Keratinocyte (primary cell): ENCODE data around the gene NRF1. TPM values are rescaled to one million over a fixed set of nuclear protein-coding genes. Genes with fewer than 3 reads are reported as not detected.

ENCODE experiments used
- DNase-seq: peaks from one replicate; pipeline ENCODE4 v3.0.0-alpha.2; 2011; ENCODE audit warnings: low read depth, missing footprints, low spot score
- FAIRE-seq: peaks from 2 replicates; lab custom pipeline; 2011; peaks lifted over from hg19 to GRCh38; lab: Jason Lieb, UNC
- H2AFZ ChIP-seq: 2 replicates; pipeline ENCODE4 v1.6.0; 2012; ENCODE audit warnings: low read length, control low read depth, inconsistent platforms; ENCODE audit not compliant: control insufficient read depth
- H3K27ac ChIP-seq: 2 replicates; pipeline ENCODE4 v1.5.1; 2011; ENCODE audit warnings: low read length; ENCODE audit not compliant: control insufficient read depth, insufficient read depth
- H3K27me3 ChIP-seq: 3 replicates; pipeline ENCODE4 v1.6.0; 2011; ENCODE audit warnings: low read length; ENCODE audit not compliant: control insufficient read depth, insufficient read depth; ENCODE audit errors: extremely low read depth
- H3K36me3 ChIP-seq, 2 experiments: 2 replicates in 1 of 2; 3 replicates in 1 of 2; pipeline ENCODE4 v1.5.1; 2011; ENCODE audit warnings: low read length in 2 of 2, mild to moderate bottlenecking in 1 of 2; ENCODE audit not compliant: control insufficient read depth in 2 of 2, insufficient read depth in 2 of 2; ENCODE audit errors: extremely low read depth in 1 of 2
- H3K4me1 ChIP-seq: 3 replicates; pipeline ENCODE4 v1.5.1; 2011; ENCODE audit warnings: low read length; ENCODE audit not compliant: control insufficient read depth, insufficient read depth; ENCODE audit errors: extremely low read depth
- H3K4me2 ChIP-seq: 3 replicates; pipeline ENCODE4 v1.6.0; 2011; ENCODE audit warnings: low read depth, low read length; ENCODE audit not compliant: control insufficient read depth, insufficient read depth; ENCODE audit errors: extremely low read depth
- H3K4me3 ChIP-seq, 3 experiments: fragments of 200-600 bp in 1 of 3; sonication (generic) in 1 of 3; 2 replicates in 2 of 3; 3 replicates in 1 of 3; pipeline ENCODE4 v1.5.1; 2011 to 2016; ENCODE audit warnings: low read length in 3 of 3, mild to moderate bottlenecking in 3 of 3, control low read depth in 2 of 3, inconsistent platforms in 1 of 3, low read depth in 1 of 3, mixed read lengths in 1 of 3, mixed run types in 1 of 3, moderate library complexity in 1 of 3; ENCODE audit not compliant: control insufficient read depth in 2 of 3, insufficient read depth in 2 of 3; ENCODE audit errors: extremely low read depth in 1 of 3
- H3K79me2 ChIP-seq: 2 replicates; pipeline ENCODE4 v1.6.0; 2012; ENCODE audit warnings: low read length; ENCODE audit not compliant: control insufficient read depth, insufficient read depth
- H3K9ac ChIP-seq: 3 replicates; pipeline ENCODE4 v1.6.0; 2011; ENCODE audit warnings: low read length; ENCODE audit not compliant: control insufficient read depth, insufficient read depth; ENCODE audit errors: extremely low read depth
- H3K9me1 ChIP-seq: 3 replicates; pipeline ENCODE4 v1.6.0; 2011; ENCODE audit warnings: low read length; ENCODE audit not compliant: control insufficient read depth, insufficient read depth; ENCODE audit errors: extremely low read depth
- H3K9me3 ChIP-seq: 2 replicates; pipeline ENCODE4 v1.5.1; 2012; ENCODE audit warnings: low read depth, low read length; ENCODE audit not compliant: control insufficient read depth
- H4K20me1 ChIP-seq: 3 replicates; pipeline ENCODE4 v1.6.0; 2011; ENCODE audit warnings: low read length; ENCODE audit not compliant: control insufficient read depth, insufficient read depth; ENCODE audit errors: extremely low read depth
- CTCF ChIP-seq, 3 experiments: IDR thresholded peaks in 1 of 3; conservative IDR thresholded peaks in 1 of 3; optimal IDR thresholded peaks in 1 of 3; 2 replicates in 2 of 3; 3 replicates in 1 of 3; pipeline versions ENCODE3 to v1.5.1; 2011; ENCODE audit warnings: low read length in 3 of 3, mild to moderate bottlenecking in 3 of 3, moderate library complexity in 2 of 3, control low read depth in 1 of 3, inconsistent platforms in 1 of 3; ENCODE audit not compliant: insufficient read depth in 2 of 3; ENCODE audit errors: extremely low read depth in 1 of 3
- EZH2 ChIP-seq: IDR thresholded peaks from one replicate; pipeline ENCODE4 v1.6.1; 2012; ENCODE audit warnings: inconsistent platforms, mild to moderate bottlenecking, low read length, moderate library complexity
- dilution Hi-C: fragments of 300-500 bp; cut with MboI; formaldehyde crosslinking; loops from one replicate; pipeline ENCODE4 v1.7.0; 2020; ENCODE audit warnings: low sequenced_read_pairs; ENCODE audit not compliant: extremely low pct_ligation_motif_present
- polyA plus RNA-seq, 5 experiments: library from polyadenylated mRNA; depleted of rRNA in 3 of 5; stranded (reverse) in 3 of 5; stranded (forward) in 1 of 5; unstranded in 1 of 5; fragments of >200 nt; gene quantifications; 1 replicate in 1 of 5; 2 replicates in 3 of 5; 3 replicates in 1 of 5; pipeline versions ENCODE4 v1.2.1 to v1.2.3, GENCODE V29; 2011 to 2012; ENCODE audit warnings: missing spikeins in 2 of 5, low read depth in 1 of 5, low replicate concordance in 1 of 5

Gene NRF1
- polyA plus RNA-seq, 1 donor (not counting 4 experiments of a cell fraction or from before 2014, with no cell fraction given), result 12.6 TPM

- Histone ChIP-seq H3K4me3 (no peak overlapping the region), H3K9me1 (no peaks in the 10 kb centered on the region), H3K9ac (no peak overlapping the region), H3K4me2 (no peak overlapping the region), H3K4me1 (peaks cover 9% of the 10 kb centered on the region), H3K9me3 (no peaks in the 10 kb centered on the region), H3K79me2 (no peaks in the 10 kb centered on the region), H3K27ac (no peak overlapping the region), H3K36me3 (no peaks in the 10 kb centered on the region), H3K27me3 (no peaks in the 10 kb centered on the region), H2AFZ (no peak overlapping the region), H4K20me1 (no peaks in the 10 kb centered on the region)
- dilution Hi-C loops, result no loop called here
- no peak for DNase-seq
- no peak for TF ChIP-seq CTCF (optimal IDR thresholded peaks at IDR 0.05 in 1 of 3, IDR thresholded peaks at IDR 0.05 in 1 of 3, conservative IDR thresholded peaks at IDR 0.05 in 1 of 3; ENCODE audit: extremely low read depth in 1 of 3, insufficient read depth in 2 of 3, low read length in 3 of 3)
- no peak for TF ChIP-seq EZH2
- no peak for FAIRE-seq
Measured at GRCh38 chr7:129703751-129704150, 92.2 kb downstream of the NRF1 start.

- Histone ChIP-seq H2AFZ (no peak overlapping the region), H3K27ac (no peak overlapping the region), H3K4me2 (no peak overlapping the region), H3K36me3 (peaks cover 8 to 12% of the 10 kb centered on the region in 2 experiments), H3K79me2 (no peaks in the 10 kb centered on the region), H3K4me3 (no peak overlapping the region), H3K9me3 (no peaks in the 10 kb centered on the region), H3K4me1 (peaks cover 4% of the 10 kb centered on the region), H3K9ac (no peak overlapping the region), H3K27me3 (no peaks in the 10 kb centered on the region), H4K20me1 (no peaks in the 10 kb centered on the region), H3K9me1 (no peaks in the 10 kb centered on the region)
- DNase-seq (no peak), FAIRE-seq (no peak)
- no peak for TF ChIP-seq CTCF (optimal IDR thresholded peaks at IDR 0.05 in 1 of 3, IDR thresholded peaks at IDR 0.05 in 1 of 3, conservative IDR thresholded peaks at IDR 0.05 in 1 of 3; ENCODE audit: extremely low read depth in 1 of 3, insufficient read depth in 2 of 3, low read length in 3 of 3)
- TF ChIP-seq EZH2, result no peak
- dilution Hi-C loops, result no loop called here
Measured at GRCh38 chr7:129707910-129708499, 96.5 kb downstream of the NRF1 start.
